ENCODE measurements around the gene ZNF836. TPM values are rescaled to one million over a fixed set of nuclear protein-coding genes. Genes with fewer than 3 reads are reported as not detected.
A peak's percentile ranks its signal among the peaks of the same experiment; 100 is the strongest.

Gene ZNF836
- total and polyA plus RNA-seq, 9 of the 15 experiments (the other 6 are each of a cell fraction or from before 2014, with no cell fraction given), result 0.24 to 0.69 (median 0.64) TPM; not detected in 2

GRCh38 chr19:52190487-52191293 is 19.3 kb upstream of the ZNF836 start:
- DNase-seq (ENCODE audit: extremely low read depth in 1 of 4, low spot score in 3 of 4), result peak in 1 of 4 experiments; percentile 30
- no peak for TF ChIP-seq CEBPB (tag; IDR thresholded peaks at IDR 0.05)
- TF ChIP-seq SRSF7 (optimal IDR thresholded peaks at IDR 0.05; ENCODE audit: low read depth, low read length), result no peak
- no peak for TF ChIP-seq ZNF24 (IDR thresholded peaks at IDR 0.05)
- no peak; the same call in none of the 2 replicates for TF ChIP-seq HMBOX1 (IDR thresholded peaks at IDR 0.05)
- 0 out of 2 replicates have a peak, but pooled peaks have one; percentile 15 for TF ChIP-seq ZNF766 (CRISPR knock-in tag; conservative IDR thresholded peaks at IDR 0.05)
- no peak for TF ChIP-seq JUN (IDR thresholded peaks at IDR 0.05; ENCODE audit: borderline replicate concordance, low read depth, low read length)
- 0 out of 2 replicates have a peak, but pooled peaks have one; percentile 13 for TF ChIP-seq JUN (CRISPR knock-in tag; IDR thresholded peaks at IDR 0.05; ENCODE audit: borderline replicate concordance)
- TF ChIP-seq ZNF3 (CRISPR knock-in tag; IDR thresholded peaks at IDR 0.05), result no peak
- TF ChIP-seq ILK (tag; IDR thresholded peaks at IDR 0.05; ENCODE audit: borderline replicate concordance, low read depth), result no peak
- no peak for TF ChIP-seq SMAD2 (IDR thresholded peaks at IDR 0.05; ENCODE audit: low read depth, low read length)
- no peak for TF ChIP-seq MIER1 (IDR thresholded peaks at IDR 0.05; ENCODE audit: low read depth)
- no peak for TF ChIP-seq NRF1 (conservative IDR thresholded peaks at IDR 0.05 in 1 of 2, IDR thresholded peaks at IDR 0.05 in 1 of 2)
- TF ChIP-seq TEAD2 (tag; IDR thresholded peaks at IDR 0.05), result no peak
- no peak for TF ChIP-seq GATAD2B (IDR thresholded peaks at IDR 0.05; ENCODE audit: borderline replicate concordance)
- no peak for TF ChIP-seq EZH2 (IDR thresholded peaks at IDR 0.05; ENCODE audit: borderline replicate concordance, low read depth, low read length)
- TF ChIP-seq BACH1 (tag; IDR thresholded peaks at IDR 0.05), result no peak
- no peak for TF ChIP-seq DIDO1 (tag; IDR thresholded peaks at IDR 0.05; ENCODE audit: low read depth)
- TF ChIP-seq RBFOX2 (IDR thresholded peaks at IDR 0.05; ENCODE audit: low read depth, low read length), result peak; percentile 66
- TF ChIP-seq SNRNP70 (optimal IDR thresholded peaks at IDR 0.05; ENCODE audit: low read depth, low read length), result no peak
- TF ChIP-seq ZZZ3 (IDR thresholded peaks at IDR 0.05), result no peak
- TF ChIP-seq IRF1 (CRISPR knock-in tag; IDR thresholded peaks at IDR 0.05; ENCODE audit: borderline replicate concordance), result no peak
- TF ChIP-seq JUND (IDR thresholded peaks at IDR 0.05; ENCODE audit: borderline replicate concordance, low read depth, low read length), result no peak
- no peak for TF ChIP-seq JUND (tag; IDR thresholded peaks at IDR 0.05; ENCODE audit: borderline replicate concordance, low read depth, low read length)

More at GRCh38 chr19:52190487-52191293, 19.3 kb upstream of the ZNF836 start:
- Histone ChIP-seq H3K9ac (ENCODE audit: insufficient read depth in 1 of 2, low read depth in 2 of 2, low read length in 2 of 2) (peak overlapping the region; percentile 95), H3K27me3 (ENCODE audit: control insufficient read depth in 2 of 2, insufficient read depth in 2 of 2, low read length in 2 of 2) (no peaks in the 10 kb centered on the region), H3K9me3 (replicated peaks; ENCODE audit: control insufficient read depth, insufficient read depth, low read depth, low read length) (no peaks in the 10 kb centered on the region), H3K36me3 (ENCODE audit: control insufficient read depth, insufficient read depth, low read length) (peaks cover 46% of the 10 kb centered on the region), H2AFZ (ENCODE audit: low read depth, low read length) (peak overlapping the region; percentile 97), H3K4me2 (ENCODE audit: insufficient read depth, low read length) (peak overlapping the region; percentile 84), H3K27ac (ENCODE audit: extremely low read depth, low read depth, low read length) (peak overlapping the region; percentile 99), H3K9me1 (ENCODE audit: control insufficient read depth, insufficient read depth, low read length) (no peaks in the 10 kb centered on the region), H3K4me3 (peak overlapping the region; percentile 82), H3K79me2 (ENCODE audit: control insufficient read depth, insufficient read depth, low read length) (peaks cover 62% of the 10 kb centered on the region), H3K4me1 (replicated peaks in 1 of 2; ENCODE audit: control insufficient read depth in 2 of 2, insufficient read depth in 2 of 2, low read length in 2 of 2) (peaks cover 7 to 14% of the 10 kb centered on the region in 2 experiments; a peak in 3 of 5 replicates), H4K20me1 (replicated peaks; ENCODE audit: control insufficient read depth, insufficient read depth, low read length) (no peaks in the 10 kb centered on the region; the same call in 1 of the 2 replicates)
- in situ Hi-C loops (cut with MboI), result no loop called here
- BruUV-seq (replicated peaks), result TSS peak; percentile 44
- ATAC-seq (no peak), FAIRE-seq (no peak)
- CTCF ChIA-PET (ENCODE audit: low intra/inter-chr PET ratio), result no interaction called here
- 1% methylated on average over 31 of the region's 40 CpGs for WGBS (ENCODE audit: insufficient coverage, low coverage, missing lambda C conversion rate)
- intact Hi-C loops (cut with micrococcal nuclease), result no loop called here
- POLR2A ChIA-PET, result interaction anchor here (5.3 kb wide), 1 partner anchor 13 kb away, joined by 29 read pairs; no protein-coding TSS in a partner anchor

Measured in K562 (cell line).